Astrocyte of the spinal cord (primary cell): ENCODE data around the gene ATP2B2.

Experiments used
- DNase-seq: peaks from one replicate; pipeline ENCODE4 v3.0.0; 2011; ENCODE audit warnings: low read depth, low spot score
- H3K4me3 ChIP-seq: 2 replicates; pipeline ENCODE4 v1.5.1; 2011; ENCODE audit warnings: low read depth, mild to moderate bottlenecking, low read length, moderate library complexity
- in situ Hi-C: cut with HindIII; loops from 2 replicates; pipeline ENCODE4 v1.10.0; 2017; ENCODE audit warnings: low sequenced_read_pairs
- TF ChIP-seq, protein P1 (sequence below): IDR thresholded peaks from 2 replicates; pipeline ENCODE4 v1.5.1; 2012; ENCODE audit warnings: low read depth, mild to moderate bottlenecking, low read length, inconsistent platforms

The ATP2B2 gene

DNA sequence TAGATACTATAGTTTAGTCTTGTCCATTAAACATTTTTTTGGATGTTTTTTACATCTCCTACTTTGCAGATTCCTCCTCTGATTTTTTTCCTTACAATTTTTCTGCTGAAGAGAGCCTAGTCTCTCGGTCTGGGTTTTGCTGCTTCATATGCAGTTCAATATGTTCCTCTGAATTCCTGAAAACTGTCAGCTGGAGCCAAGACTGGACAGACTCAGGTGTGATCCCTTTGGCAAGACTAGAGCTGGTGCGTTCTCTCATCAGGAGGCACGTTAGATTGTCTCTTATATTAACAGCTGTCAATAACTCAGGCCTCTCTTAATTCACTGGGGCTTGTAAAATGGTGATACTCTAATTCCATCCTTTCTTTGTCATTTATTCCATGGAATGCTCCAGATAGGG is 199.2 kb downstream of the ATP2B2 start:
- in situ Hi-C loops = no loop called here
- TF ChIP-seq, protein P1, sequence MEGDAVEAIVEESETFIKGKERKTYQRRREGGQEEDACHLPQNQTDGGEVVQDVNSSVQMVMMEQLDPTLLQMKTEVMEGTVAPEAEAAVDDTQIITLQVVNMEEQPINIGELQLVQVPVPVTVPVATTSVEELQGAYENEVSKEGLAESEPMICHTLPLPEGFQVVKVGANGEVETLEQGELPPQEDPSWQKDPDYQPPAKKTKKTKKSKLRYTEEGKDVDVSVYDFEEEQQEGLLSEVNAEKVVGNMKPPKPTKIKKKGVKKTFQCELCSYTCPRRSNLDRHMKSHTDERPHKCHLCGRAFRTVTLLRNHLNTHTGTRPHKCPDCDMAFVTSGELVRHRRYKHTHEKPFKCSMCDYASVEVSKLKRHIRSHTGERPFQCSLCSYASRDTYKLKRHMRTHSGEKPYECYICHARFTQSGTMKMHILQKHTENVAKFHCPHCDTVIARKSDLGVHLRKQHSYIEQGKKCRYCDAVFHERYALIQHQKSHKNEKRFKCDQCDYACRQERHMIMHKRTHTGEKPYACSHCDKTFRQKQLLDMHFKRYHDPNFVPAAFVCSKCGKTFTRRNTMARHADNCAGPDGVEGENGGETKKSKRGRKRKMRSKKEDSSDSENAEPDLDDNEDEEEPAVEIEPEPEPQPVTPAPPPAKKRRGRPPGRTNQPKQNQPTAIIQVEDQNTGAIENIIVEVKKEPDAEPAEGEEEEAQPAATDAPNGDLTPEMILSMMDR = no peak
- no peak overlapping the region for H3K4me3 ChIP-seq
- DNase-seq = no peak

DNA sequence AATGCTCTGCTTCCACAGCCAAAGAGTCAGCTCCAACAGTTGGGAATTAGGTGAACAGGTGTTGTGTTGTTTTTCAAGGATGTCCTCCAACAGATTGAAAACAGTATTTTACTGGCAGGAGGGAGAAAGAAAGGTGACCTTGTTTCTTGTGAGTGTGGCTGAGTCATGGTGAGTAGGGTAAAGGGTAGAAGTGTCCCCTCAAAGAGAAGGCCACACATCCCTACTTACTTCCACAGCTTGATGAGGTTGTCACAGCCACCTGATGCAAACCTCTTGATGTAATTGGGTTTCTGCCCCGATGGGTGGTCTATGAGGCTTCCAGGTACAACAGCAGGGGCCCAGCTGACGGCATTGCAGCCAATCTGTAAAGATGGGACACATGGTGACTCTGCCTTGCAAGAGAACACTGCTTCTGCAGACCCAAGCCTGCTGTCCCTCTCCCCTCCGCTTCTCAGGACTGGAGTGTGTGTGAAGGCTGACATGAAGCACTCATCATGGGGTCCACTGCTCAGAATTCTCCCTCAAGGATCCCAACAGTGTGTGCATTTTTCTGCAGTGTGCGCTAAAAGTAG is 200.0 kb downstream of the ATP2B2 start:
- no peak overlapping the region for H3K4me3 ChIP-seq
- TF ChIP-seq, protein P1 = no peak
- DNase-seq = no peak
- in situ Hi-C loops = no loop called here

DNA sequence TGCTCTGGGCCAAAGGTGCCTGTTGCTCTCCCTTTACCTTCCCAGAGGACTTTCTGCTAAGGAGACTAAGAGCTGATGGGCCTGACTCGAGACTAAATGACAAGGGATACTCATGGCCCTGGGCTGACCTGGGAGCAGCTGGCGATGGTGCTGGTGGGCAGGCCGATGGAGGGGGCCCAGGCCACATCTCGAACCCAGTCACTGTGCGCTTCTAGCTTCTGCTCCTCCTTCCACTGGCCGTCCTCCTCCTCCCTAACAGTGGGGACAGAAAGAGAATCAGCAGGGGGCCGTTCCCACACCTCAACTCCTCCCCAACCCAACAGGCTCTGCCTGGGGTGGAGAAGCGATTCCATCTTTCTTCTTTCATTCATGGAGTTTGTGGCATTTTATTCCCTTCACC is 200.5 kb downstream of the ATP2B2 start:
- in situ Hi-C loops = no loop called here
- TF ChIP-seq, protein P1 = no peak
- no peak overlapping the region for H3K4me3 ChIP-seq
- no peak for DNase-seq

DNA sequence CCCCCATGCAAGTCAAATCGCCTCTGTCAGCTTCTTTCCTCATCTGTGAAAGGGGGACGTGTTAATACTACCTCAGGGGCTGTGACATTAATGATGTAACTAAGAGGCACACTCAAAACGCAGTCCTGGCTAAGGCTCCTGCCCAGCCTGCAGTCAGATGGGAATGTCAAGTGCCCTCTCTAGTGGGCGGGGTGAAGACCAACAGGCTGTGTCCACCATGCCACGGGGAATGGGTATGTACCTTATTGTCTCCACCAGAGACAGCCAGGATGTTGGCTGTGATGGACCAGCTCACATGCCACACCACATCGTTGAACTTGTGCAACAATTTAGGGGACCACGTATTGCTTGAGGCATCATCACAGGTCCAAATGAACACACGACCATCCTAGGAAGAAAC is 201.6 kb downstream of the ATP2B2 start:
- DNase-seq = no peak
- in situ Hi-C loops = no loop called here
- TF ChIP-seq, protein P1 = no peak
- no peak overlapping the region for H3K4me3 ChIP-seq

DNA sequence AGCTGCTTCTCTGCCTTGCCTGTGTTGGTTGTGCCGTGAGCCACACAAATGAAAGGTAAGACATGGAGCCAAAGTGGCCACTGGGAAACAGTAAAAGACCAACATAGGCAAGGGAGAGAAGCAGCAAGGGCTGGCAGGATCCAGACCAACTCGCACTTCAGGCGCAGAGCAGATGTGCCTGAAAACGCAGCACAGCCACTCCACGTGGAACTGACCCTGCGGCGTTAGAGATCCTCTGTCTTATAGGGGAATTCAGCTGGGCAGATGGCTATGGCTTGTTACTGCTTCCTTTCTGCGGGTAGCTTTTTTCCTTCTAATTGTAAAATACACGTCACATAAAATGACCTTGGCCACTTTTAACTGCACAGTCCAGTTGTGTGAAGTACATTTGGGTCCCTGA is 202.3 kb downstream of the ATP2B2 start:
- H3K4me3 ChIP-seq = no peak overlapping the region
- TF ChIP-seq, protein P1 = no peak
- no peak for DNase-seq
- in situ Hi-C loops = no loop called here

DNA sequence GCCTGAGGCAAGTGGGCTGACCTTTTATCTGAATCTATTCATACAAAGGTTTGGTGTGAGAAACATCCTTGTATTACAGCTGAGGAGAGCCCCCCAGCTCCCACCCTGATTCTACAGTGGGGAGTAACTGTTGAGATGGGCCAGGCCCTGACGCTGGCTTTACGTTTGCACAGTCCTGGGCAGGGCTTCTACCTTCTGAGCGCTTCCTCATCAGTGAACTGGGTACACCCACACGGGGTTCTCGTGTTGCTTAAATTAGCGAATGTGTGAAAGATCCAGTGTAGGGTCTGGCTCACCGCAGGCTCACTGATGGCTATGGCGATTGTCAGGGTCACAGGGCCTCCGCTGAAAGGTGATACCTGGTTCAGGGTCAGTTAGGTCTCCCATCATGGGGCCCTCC is 205.3 kb downstream of the ATP2B2 start:
- TF ChIP-seq, protein P1 = no peak
- H3K4me3 ChIP-seq = no peak overlapping the region
- in situ Hi-C loops = no loop called here
- no peak for DNase-seq

DNA sequence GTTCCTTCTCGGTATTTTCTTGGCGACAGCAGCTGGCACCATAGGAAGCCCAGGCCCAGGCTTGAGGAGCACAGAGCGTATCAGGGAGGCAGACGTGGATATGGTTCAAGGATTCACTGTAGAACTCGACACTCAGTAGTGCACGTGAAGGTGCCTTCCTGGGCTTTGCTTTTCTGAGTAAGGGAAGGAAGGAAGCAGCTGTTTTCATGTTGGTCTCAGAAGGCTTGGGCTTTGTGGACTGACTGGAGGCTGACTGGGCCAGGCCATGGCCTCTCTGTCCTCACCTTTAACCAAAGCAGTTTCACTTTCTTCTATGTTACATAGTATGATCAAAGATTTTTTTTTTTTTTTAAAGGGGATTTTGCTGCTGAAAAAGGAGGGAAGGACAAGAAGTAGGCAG is 205.7 kb downstream of the ATP2B2 start:
- in situ Hi-C loops = no loop called here
- TF ChIP-seq, protein P1 = no peak
- H3K4me3 ChIP-seq = no peak overlapping the region
- no peak for DNase-seq
